Fibroblast of lung (primary cell): ENCODE data around the gene MIEN1.

ENCODE experiments used
- CTCF ChIP-seq, 2 donors: IDR thresholded peaks in 1 of 2; conservative IDR thresholded peaks in 1 of 2; 1 replicate in 1 of 2; 2 replicates in 1 of 2; pipeline ENCODE4 v1.5.1; 2011 to 2012; ENCODE audit warnings: low read length in 2 of 2, control low read depth in 1 of 2, inconsistent platforms in 1 of 2, low read depth in 1 of 2, mild to moderate bottlenecking in 1 of 2
- EZH2 ChIP-seq: IDR thresholded peaks from 2 replicates; pipeline ENCODE4 v1.5.1; 2012; ENCODE audit warnings: low read length, control low read depth, mild to moderate bottlenecking; ENCODE audit errors: missing control alignments

- TF ChIP-seq CTCF (conservative IDR thresholded peaks at IDR 0.05 in 1 of 2, IDR thresholded peaks at IDR 0.05 in 1 of 2; ENCODE audit: low read depth in 1 of 2, low read length in 2 of 2) (peak; percentile 67 to 69), EZH2 (no peak)
These were observed at the start of gene MIEN1 for GRCh38 chr17:39730095-39730921.
